GM18909 (cell line): ENCODE results near the gene TREX2.

Experiments
- ATAC-seq: cut with Tn5 transposase; IDR thresholded peaks from one replicate; pipeline ENCODE4 v1.9.1; 2021; ENCODE audit warnings: mild to moderate bottlenecking; ENCODE audit not compliant: unreplicated experiment, poor library complexity

The TREX2 gene, protein sequence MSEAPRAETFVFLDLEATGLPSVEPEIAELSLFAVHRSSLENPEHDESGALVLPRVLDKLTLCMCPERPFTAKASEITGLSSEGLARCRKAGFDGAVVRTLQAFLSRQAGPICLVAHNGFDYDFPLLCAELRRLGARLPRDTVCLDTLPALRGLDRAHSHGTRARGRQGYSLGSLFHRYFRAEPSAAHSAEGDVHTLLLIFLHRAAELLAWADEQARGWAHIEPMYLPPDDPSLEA

GRCh38 chrX:153445856-153446635, at the start of gene TREX2:
TREX2 (minus strand) TSS chrX:153446056; CDS start chrX:153445430, 626 bp downstream.
- no peak for ATAC-seq

DNA sequence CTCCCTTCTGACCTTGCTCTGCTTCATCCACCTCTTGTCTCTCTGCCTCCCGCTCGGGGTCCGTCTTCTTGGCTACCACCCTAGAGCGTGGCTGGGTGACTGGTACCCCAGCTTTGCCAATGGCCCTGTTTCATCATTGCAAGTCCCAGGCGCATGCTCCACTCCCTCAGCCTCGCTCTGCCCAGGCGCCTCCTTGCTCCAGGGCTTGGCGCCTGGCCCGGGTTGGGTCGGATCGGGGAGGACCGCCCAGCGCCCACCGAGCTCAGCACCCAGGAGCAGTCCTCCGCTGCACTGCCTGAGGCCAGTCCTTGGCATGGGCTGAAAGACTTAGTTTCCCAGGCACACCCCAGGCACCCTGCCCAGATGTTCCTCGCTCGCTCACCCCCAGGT, 49.5 kb upstream of the TREX2 start:
- ATAC-seq = no peak

DNA sequence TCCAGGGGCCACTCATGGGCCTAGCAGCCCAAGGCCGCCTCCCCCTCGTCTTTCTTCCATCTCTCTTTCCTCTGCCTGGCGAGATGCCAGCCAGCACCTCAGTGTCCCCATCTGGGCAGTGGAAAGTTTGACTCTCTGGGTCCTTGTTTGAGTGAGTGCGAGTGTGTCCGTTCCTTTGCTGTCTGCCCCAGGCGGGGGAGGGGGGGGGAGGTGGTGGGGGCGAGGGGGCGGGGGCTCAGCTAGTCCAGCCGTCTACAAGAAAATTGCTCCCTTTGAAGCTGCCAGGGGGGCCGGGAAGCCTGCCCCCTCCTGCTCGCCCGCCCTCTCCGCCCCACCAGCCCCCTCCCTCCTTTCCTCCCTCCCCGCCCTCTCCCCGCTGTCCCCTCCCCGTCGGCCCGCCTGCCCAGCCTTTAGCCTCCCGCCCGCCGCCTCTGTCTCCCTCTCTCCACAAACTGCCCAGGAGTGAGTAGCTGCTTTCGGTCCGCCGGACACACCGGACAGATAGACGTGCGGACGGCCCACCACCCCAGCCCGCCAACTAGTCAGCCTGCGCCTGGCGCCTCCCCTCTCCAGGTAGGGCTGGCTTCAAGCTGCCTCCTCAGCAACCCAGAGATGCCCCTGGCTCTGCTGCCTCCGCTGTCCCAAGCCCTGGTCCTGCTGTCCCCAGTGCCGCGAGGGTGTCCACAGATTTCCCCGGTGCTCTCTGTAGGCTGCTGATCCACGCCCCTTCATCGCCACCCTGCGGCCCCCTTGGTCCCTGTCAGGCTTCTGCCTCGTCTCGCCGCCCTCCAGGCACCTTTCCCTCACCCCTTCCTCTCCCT, 48.9 kb upstream of the TREX2 start, which contains the start of gene BGN:
BGN (plus strand) TSS at position 440 of the 821 bp plus-strand sequence. CDS start 9,652 bp downstream, outside the sequence.
- ATAC-seq = no peak

DNA sequence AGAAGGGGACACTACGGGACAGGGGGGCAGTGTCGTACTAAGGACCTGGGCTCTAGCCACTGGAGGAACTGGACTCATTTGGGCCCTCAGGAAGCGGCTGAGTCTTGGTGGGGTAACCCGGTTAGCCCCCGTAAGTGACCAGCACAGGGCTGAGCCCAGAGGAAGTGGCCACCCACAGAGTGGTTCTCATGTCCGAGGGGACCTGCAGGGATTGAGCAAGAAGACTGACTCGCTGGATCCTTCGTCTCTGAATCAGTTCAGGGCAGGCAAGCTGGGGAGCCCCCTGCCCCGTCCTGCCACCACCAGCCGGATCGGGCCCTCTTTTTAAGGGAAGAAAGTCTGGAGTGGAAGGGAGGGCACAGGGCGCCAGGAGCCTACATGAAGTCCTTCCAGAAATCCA, 48.2 kb upstream of the TREX2 start:
- no peak for ATAC-seq

GRCh38 chrX:153493085-153493484, 47.2 kb upstream of the TREX2 start:
- no peak for ATAC-seq

- no peak for ATAC-seq
These were observed 46.7 kb upstream of the TREX2 start for GRCh38 chrX:153492543-153492942.

DNA sequence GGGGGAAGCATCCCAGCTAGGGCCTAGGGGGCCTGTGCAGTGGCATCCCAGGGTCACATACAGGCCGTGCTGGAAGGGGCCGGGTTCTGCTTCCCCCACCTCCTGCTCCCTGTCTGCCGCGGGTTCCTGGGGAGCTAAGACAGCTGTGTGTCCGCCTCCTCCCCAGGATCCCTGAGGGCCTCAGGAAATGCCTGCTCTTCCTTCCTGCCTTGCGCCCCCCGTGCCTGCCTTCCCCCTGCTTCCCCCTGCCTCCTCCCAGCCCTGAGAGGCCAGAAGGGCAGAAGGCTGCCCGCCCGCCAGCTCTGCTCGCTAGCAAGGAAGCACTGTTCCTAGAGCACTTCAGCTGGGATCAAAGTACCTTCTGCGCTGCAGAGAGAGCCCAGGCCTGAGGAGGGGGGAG, 46.1 kb upstream of the TREX2 start:
- ATAC-seq = no peak

- ATAC-seq = no peak
These were observed 45.6 kb upstream of the TREX2 start for GRCh38 chrX:153491351-153491914.

- ATAC-seq = no peak
These were observed 44.5 kb upstream of the TREX2 start for GRCh38 chrX:153490217-153490930.

- ATAC-seq = no peak
These were observed 42.5 kb upstream of the TREX2 start for GRCh38 chrX:153488231-153488914.

DNA sequence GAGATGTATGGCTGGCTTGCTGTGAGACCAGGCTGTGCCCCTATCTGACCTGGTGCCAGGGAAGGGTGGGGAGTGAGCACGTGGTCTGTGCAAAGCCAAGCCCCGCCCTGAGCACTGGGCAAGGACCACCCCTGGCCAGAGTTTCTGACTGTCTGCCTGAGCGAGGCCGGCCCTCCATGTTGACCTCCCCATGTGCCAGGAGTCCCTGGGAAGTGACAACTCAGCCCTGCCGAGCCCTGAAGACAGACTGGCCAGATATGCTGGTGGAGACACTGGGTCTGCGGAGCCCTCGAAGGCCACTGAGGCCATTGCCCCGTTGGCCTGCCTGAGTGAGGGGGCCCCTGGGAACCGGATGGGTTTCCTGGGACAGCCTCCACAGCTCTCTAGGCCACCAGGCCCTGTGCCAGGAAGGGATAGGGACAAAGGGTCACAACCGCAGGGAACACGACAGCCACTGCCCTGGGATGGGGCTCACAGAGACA, 41.8 kb upstream of the TREX2 start:
- ATAC-seq = no peak

DNA sequence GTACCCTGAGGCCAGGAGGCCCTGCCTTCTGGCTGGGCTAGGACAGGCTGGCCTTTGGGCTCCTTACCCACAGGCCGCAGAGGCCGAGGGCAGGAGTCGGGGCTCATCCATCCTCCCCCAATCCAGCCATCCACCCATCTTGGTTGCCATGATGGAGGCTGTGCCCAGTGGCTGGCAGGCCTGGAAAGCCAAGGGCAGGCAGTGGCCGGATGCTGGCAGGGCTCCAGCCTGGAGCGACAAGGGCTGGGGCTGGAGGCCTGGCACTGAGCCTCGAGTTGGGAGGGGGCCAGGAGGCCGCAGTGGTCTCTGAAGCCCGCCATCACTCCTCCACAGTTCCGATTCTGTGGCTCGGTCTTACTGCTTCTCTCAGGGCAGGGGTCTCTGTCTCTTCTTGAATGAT, 40.3 kb upstream of the TREX2 start:
- ATAC-seq = no peak

GRCh38 chrX:153485396-153486080, 39.7 kb upstream of the TREX2 start:
- no peak for ATAC-seq

DNA sequence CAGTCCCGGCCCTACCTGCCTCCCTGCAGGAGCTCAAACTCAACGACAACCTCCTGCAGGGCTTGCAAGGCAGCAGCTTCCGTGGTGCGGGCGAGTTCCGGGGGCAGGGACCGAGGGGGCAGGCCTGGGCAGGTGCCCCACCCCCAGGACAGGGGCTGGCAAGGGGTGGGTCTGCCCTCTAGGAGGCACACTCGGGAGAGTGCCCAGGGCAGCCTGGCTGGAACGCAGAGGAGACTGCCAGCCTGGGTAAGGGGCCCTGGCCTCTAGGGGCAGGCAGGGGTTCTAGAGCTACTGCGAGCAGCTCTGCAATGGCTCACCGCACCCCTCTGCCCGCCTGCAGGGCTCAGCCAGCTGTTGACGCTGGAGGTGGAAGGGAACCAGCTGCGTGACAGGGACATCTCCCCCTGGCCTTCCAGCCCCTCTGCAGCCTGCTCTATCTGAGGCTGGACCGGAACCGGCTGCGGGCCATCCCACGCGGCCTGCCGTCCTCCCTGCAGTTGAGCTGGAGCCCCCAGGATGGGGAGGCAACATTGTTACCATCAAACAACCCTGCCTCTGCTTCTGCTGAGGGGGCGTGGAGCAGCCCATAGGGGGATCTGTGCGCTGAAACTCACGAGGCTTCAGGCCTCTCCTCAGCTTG, 36.6 kb upstream of the TREX2 start:
- ATAC-seq = no peak

- no peak for ATAC-seq
These were observed 35.2 kb upstream of the TREX2 start for GRCh38 chrX:153481043-153481442.

DNA sequence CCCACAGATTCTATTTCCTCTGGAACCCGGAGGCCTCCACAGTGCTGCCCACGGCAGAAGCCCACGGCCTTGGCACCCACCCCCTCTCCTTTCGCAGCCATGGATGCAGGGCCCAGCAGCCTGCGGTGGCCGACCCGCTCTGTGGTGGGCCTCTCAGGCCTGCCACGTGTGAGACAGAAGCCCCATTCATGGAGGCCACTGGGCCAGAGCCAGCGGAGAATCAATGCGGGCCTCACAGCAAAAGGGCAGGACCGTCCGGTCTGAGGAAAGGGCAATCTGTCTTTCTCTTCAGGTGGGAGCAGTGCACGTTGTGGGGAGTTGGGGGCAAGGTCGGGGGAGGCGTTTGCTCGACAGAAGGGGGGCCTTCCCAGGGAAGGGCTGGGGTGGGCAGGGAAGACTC, 32.9 kb upstream of the TREX2 start:
- ATAC-seq = no peak

DNA sequence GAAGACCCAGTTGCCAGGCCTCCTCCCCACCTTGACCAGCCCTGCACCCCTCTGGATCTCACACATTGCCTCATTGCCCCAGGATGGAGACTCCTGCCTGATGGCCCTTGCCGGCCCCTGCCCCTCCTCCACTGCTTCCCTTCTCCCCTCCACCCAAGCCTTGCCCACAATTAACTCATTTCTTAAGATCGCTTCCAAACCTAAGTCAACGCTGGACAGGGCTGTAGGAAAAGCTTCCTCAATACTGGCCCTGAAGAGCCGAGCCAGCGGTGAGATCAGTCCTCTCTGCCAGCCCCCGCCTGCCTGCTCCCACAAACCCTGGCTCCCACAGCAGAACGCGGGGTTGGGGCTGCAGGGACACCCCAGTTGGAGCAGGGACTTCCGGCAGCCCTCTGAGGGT, 32.0 kb upstream of the TREX2 start:
- no peak for ATAC-seq

DNA sequence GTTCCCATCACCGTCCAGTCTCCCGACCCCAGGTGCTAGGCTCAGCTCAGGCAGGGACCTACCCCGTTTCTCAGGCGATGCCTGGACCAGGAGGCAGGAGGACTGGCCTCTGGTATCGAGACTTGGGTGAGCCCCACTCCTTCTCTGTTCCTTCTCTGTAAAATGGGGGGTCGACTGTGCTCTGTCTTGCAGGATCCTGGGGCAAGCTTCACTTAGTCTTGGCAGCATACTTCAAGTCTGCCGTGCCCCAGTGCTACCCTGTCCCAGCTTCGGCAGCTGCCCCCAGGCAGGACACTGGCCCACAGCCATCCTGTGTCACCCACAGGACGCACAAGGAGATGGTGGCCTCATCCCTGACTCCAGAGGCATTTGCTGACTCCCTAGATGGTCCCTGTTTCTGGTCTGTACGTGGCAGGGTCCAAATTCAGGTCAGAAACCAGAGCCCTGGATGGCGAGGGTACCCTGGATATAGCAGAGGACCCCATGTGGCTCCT, 31.6 kb upstream of the TREX2 start:
- ATAC-seq = no peak
